Type B pancreatic cell (in vitro differentiated cells): Measurements from ENCODE around the gene AFG3L2. TPM values are rescaled to one million over a fixed set of nuclear protein-coding genes. Genes with fewer than 3 reads are reported as not detected.

Source experiments
- DNase-seq: peaks from one replicate; pipeline ENCODE4 v3.0.0; 2021; ENCODE audit warnings: mixed read lengths; ENCODE audit not compliant: unreplicated experiment; ENCODE audit errors: extremely low spot score
- H3K27ac Mint-ChIP-seq: 2 replicates; pipeline ENCODE4 v1.8.0; 2021; ENCODE audit warnings: mild to moderate bottlenecking, mixed read lengths
- H3K27me3 Mint-ChIP-seq: 2 replicates; pipeline ENCODE4 v1.8.0; 2021; ENCODE audit warnings: mixed read lengths
- H3K36me3 Mint-ChIP-seq: 2 replicates; pipeline ENCODE4 v1.8.0; 2021; ENCODE audit warnings: mixed read lengths
- H3K4me1 Mint-ChIP-seq: one replicate; pipeline ENCODE4 v1.8.0; 2021; ENCODE audit warnings: mixed read lengths; ENCODE audit not compliant: unreplicated experiment
- H3K4me3 Mint-ChIP-seq: 2 replicates; pipeline ENCODE4 v1.8.0; 2021; ENCODE audit warnings: mild to moderate bottlenecking, mixed read lengths
- H3K9me3 Mint-ChIP-seq: 2 replicates; pipeline ENCODE4 v1.8.0; 2021; ENCODE audit warnings: mixed read lengths
- CTCF ChIP-seq: fragments of 200-600 bp; sonication (generic); conservative IDR thresholded peaks from 2 replicates; pipeline ENCODE4 v1.5.0; 2021; ENCODE audit warnings: antibody characterized with exemption, mild to moderate bottlenecking
- total RNA-seq: library from RNA; stranded (reverse); gene quantifications from 2 replicates; pipeline ENCODE4 v1.2.1, GENCODE V29; 2021; ENCODE audit warnings: low replicate concordance

The AFG3L2 gene
- total RNA-seq, 1 donor from 2014 or later, result 56.0 TPM

GRCh38 chr18:12410081-12410481 lies 33.1 kb upstream of the AFG3L2 start:
- no peak for DNase-seq
- Mint-ChIP-seq H3K27ac (peak overlapping the region; percentile 67), H3K27me3 (peaks cover 21% of the 10 kb centered on the region), H3K4me3 (peak overlapping the region; percentile 57), H3K4me1 (peaks cover 22% of the 10 kb centered on the region), H3K9me3 (no peaks in the 10 kb centered on the region), H3K36me3 (no peaks in the 10 kb centered on the region)
- no peak for TF ChIP-seq CTCF

- H3K4me1 Mint-ChIP-seq, result peaks cover 22% of the 10 kb centered on the region
- H3K27ac Mint-ChIP-seq, result no peak overlapping the region
- peak overlapping the region; percentile 57 for H3K4me3 Mint-ChIP-seq
- no peak for DNase-seq
- peaks cover 24% of the 10 kb centered on the region for H3K27me3 Mint-ChIP-seq
- no peaks in the 10 kb centered on the region for H3K9me3 Mint-ChIP-seq
- TF ChIP-seq CTCF, result no peak
- H3K36me3 Mint-ChIP-seq, result no peaks in the 10 kb centered on the region
Observed at GRCh38 chr18:12409469-12409868, 32.4 kb upstream of the AFG3L2 start.

GRCh38 chr18:12408247-12408869 lies 31.3 kb upstream of the AFG3L2 start:
- DNase-seq, result no peak
- Mint-ChIP-seq H3K4me1 (peaks cover 18% of the 10 kb centered on the region), H3K27me3 (peaks cover 32% of the 10 kb centered on the region), H3K9me3 (no peaks in the 10 kb centered on the region), H3K4me3 (peak overlapping the region; percentile 86), H3K27ac (peak overlapping the region; percentile 48), H3K36me3 (no peaks in the 10 kb centered on the region)
- TF ChIP-seq CTCF, result no peak

GRCh38 chr18:12406371-12407111 lies 29.5 kb upstream of the AFG3L2 start:
- H3K4me3 Mint-ChIP-seq, result peak overlapping the region; percentile 79
- H3K27me3 Mint-ChIP-seq, result peaks cover 41% of the 10 kb centered on the region
- peaks cover 18% of the 10 kb centered on the region for H3K4me1 Mint-ChIP-seq
- no peaks in the 10 kb centered on the region for H3K36me3 Mint-ChIP-seq
- no peak for DNase-seq
- peak overlapping the region; percentile 70 for H3K27ac Mint-ChIP-seq
- TF ChIP-seq CTCF, result no peak
- H3K9me3 Mint-ChIP-seq, result no peaks in the 10 kb centered on the region

- Mint-ChIP-seq H3K4me1 (peaks cover 14% of the 10 kb centered on the region), H3K4me3 (no peak overlapping the region), H3K27ac (no peak overlapping the region), H3K36me3 (no peaks in the 10 kb centered on the region), H3K9me3 (no peaks in the 10 kb centered on the region), H3K27me3 (peaks cover 41% of the 10 kb centered on the region)
- no peak for DNase-seq
- no peak for TF ChIP-seq CTCF
Observed at GRCh38 chr18:12405066-12405465, 28.0 kb upstream of the AFG3L2 start.
